Naive thymus-derived CD4-positive, alpha-beta T cell (primary cell): ENCODE results near the gene SLC16A9. TPM values are rescaled to one million over a fixed set of nuclear protein-coding genes. Genes with fewer than 3 reads are reported as not detected.

ENCODE experiments used
- ATAC-seq: fragments of 150-1000 bp; cut with Tn5 transposase; 2 replicates; pipeline ENCODE4 v1.10.0; 2021; ENCODE audit warnings: mild to moderate bottlenecking, moderate library complexity
- CTCF ChIA-PET: fragments of 350-600 bp; sonication (Branson Sonifier 250); formaldehyde crosslinking; loops from one replicate; lab custom pipeline; 2021; ENCODE audit warnings: antibody characterized with exemption; lab: Charles Lee
- POLR2A ChIA-PET: fragments of 350-600 bp; sonication (Branson Sonifier 250); formaldehyde crosslinking; loops from one replicate; lab custom pipeline; 2021; ENCODE audit warnings: antibody characterized with exemption, inconsistent platforms; lab: Charles Lee
- DNase-seq, 9 donors: peaks; one replicate each; pipeline versions ENCODE4 v3.0.0 to v3.0.0-alpha.2; 2020 to 2022; ENCODE audit warnings: mixed read lengths in 1 of 9
- H3K27ac ChIP-seq: one replicate; pipeline ENCODE4 v1.7.0; 2013; ENCODE audit warnings: mild to moderate bottlenecking, low read depth, low read length, moderate library complexity
- H3K27me3 ChIP-seq, 2 donors: one replicate each; pipeline ENCODE4 v1.7.0; 2013; ENCODE audit warnings: low read length in 2 of 2, mild to moderate bottlenecking in 2 of 2, moderate library complexity in 2 of 2; ENCODE audit not compliant: control insufficient read depth in 2 of 2, insufficient read depth in 2 of 2
- H3K36me3 ChIP-seq, 3 experiments: 1 replicate in 2 of 3; 2 replicates in 1 of 3; pipeline ENCODE4 v1.7.0; 2013; ENCODE audit warnings: low read length in 3 of 3, mild to moderate bottlenecking in 3 of 3, moderate library complexity in 1 of 3; ENCODE audit not compliant: insufficient read depth in 3 of 3, control insufficient read depth in 2 of 3
- H3K4me1 ChIP-seq, 2 donors: one replicate each; pipeline ENCODE4 v1.7.0; 2013; ENCODE audit warnings: low read length in 2 of 2, mild to moderate bottlenecking in 2 of 2, moderate library complexity in 1 of 2; ENCODE audit not compliant: control insufficient read depth in 2 of 2, insufficient read depth in 2 of 2
- H3K4me3 ChIP-seq: 2 replicates; pipeline ENCODE4 v1.7.0; 2013; ENCODE audit warnings: mild to moderate bottlenecking, low read length
- H3K9me3 ChIP-seq, 3 experiments: 1 replicate in 2 of 3; 2 replicates in 1 of 3; pipeline ENCODE4 v1.7.0; 2013; ENCODE audit warnings: low read length in 3 of 3; ENCODE audit not compliant: control insufficient read depth in 2 of 3
- H3K27ac Mint-ChIP-seq, 9 donors: one replicate each; pipeline ENCODE4 v1.8.0; 2020 to 2022; ENCODE audit warnings: mixed read lengths in 9 of 9, mild to moderate bottlenecking in 8 of 9, moderate library complexity in 5 of 9, inconsistent platforms in 2 of 9
- H3K27me3 Mint-ChIP-seq, 5 donors: one replicate each; pipeline ENCODE4 v1.8.0; 2021 to 2022; ENCODE audit warnings: mixed read lengths in 5 of 5, mild to moderate bottlenecking in 1 of 5
- H3K36me3 Mint-ChIP-seq, 5 donors: one replicate each; pipeline ENCODE4 v1.8.0; 2020 to 2022; ENCODE audit warnings: mixed read lengths in 5 of 5, mild to moderate bottlenecking in 3 of 5, inconsistent platforms in 1 of 5
- H3K4me1 Mint-ChIP-seq, 7 donors: one replicate each; pipeline ENCODE4 v1.8.0; 2020 to 2022; ENCODE audit warnings: mixed read lengths in 7 of 7, mild to moderate bottlenecking in 3 of 7, inconsistent platforms in 1 of 7
- H3K4me3 Mint-ChIP-seq, 10 donors: one replicate each; pipeline ENCODE4 v1.8.0; 2020 to 2022; ENCODE audit warnings: mild to moderate bottlenecking in 10 of 10, mixed read lengths in 10 of 10, moderate library complexity in 6 of 10, inconsistent platforms in 2 of 10
- H3K9me3 Mint-ChIP-seq, 11 donors: one replicate each; pipeline ENCODE4 v1.8.0; 2020 to 2022; ENCODE audit warnings: mixed read lengths in 11 of 11, mild to moderate bottlenecking in 4 of 11, inconsistent platforms in 1 of 11, moderate library complexity in 1 of 11
- intact Hi-C, 2 donors: fragments of 100-400 bp; cut with micrococcal nuclease; formaldehyde crosslinking; loops; one replicate each; pipeline ENCODE4 v1.15.1; 2023
- polyA plus RNA-seq, 2 donors: library from polyadenylated mRNA; unstranded; fragments of 300-500 nt; fragmentation: Illumina TruSeq; gene quantifications; one replicate each; pipeline ENCODE4 v1.2.3, GENCODE V29; 2021
- total RNA-seq, 6 experiments: library from RNA in 5 of 6; stranded (reverse) in 5 of 6; gene quantifications; 1 replicate in 5 of 6; 2 replicates in 1 of 6; pipeline ENCODE4 v1.2.3 and lab custom pipeline; 2021 to 2026

Gene SLC16A9
- total and polyA plus RNA-seq, 7 experiments from 2014 or later = 1.5 TPM; not detected in 6

GRCh38 chr10:59706851-59707797 is 2.5 kb downstream of the SLC16A9 start:
- POLR2A ChIA-PET = no interaction called here
- no peaks in the 10 kb centered on the region for H3K36me3 ChIP-seq
- Mint-ChIP-seq H3K27me3 (peaks cover 44 to 68% (median 55%) of the 10 kb centered on the region in 5 donors), H3K4me3 (peak overlapping the region in 3 of 10 donors; percentile 2 to 37 (median 4)), H3K36me3 (no peaks in the 10 kb centered on the region), H3K4me1 (peaks cover 0 to 13% (median 0%) of the 10 kb centered on the region in 7 donors), H3K27ac (no peak overlapping the region), H3K9me3 (no peaks in the 10 kb centered on the region)
- ATAC-seq = no peak
- CTCF ChIA-PET = no interaction called here
- H3K9me3 ChIP-seq = no peaks in the 10 kb centered on the region
- intact Hi-C loops = loop anchor here in 1 of 2 donors (5.0 kb wide), 1 partner anchor 100 kb away; no protein-coding TSS in a partner anchor
- no peak overlapping the region for H3K4me3 ChIP-seq
- no peak for DNase-seq
- no peaks in the 10 kb centered on the region for H3K27me3 ChIP-seq
- H3K4me1 ChIP-seq = no peaks in the 10 kb centered on the region
- H3K27ac ChIP-seq = no peak overlapping the region

DNA sequence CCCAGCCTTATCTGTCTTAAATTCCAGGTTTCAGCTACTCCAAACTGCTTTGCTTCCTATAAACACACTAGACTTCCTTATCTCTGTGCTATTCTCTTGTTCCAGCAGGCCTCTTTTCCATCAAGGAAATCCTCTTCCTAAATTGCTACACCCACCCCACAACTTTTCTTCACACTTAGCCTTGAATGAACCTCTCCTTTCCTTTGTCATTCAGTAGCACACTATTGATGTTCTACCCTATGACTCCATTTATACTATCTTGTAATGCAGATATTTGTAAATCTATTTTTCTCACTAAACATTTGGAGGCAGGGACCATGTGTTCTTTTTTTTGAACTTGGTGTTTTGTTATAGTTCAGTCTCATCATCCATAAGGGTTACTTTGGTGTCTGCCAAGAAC is 3.7 kb downstream of the SLC16A9 start:
- CTCF ChIA-PET = no interaction called here
- Histone ChIP-seq H3K36me3 (no peaks in the 10 kb centered on the region), H3K9me3 (no peaks in the 10 kb centered on the region), H3K27me3 (no peaks in the 10 kb centered on the region), H3K4me1 (no peaks in the 10 kb centered on the region), H3K4me3 (no peak overlapping the region), H3K27ac (no peak overlapping the region)
- intact Hi-C loops = loop anchor here in 1 of 2 donors (5.0 kb wide), 1 partner anchor 101 kb away; no protein-coding TSS in a partner anchor
- POLR2A ChIA-PET = no interaction called here
- H3K9me3 Mint-ChIP-seq = no peaks in the 10 kb centered on the region
- H3K27ac Mint-ChIP-seq = no peak overlapping the region
- H3K36me3 Mint-ChIP-seq = no peaks in the 10 kb centered on the region
- no peak for DNase-seq
- H3K4me1 Mint-ChIP-seq = peaks cover 0 to 13% (median 0%) of the 10 kb centered on the region in 7 donors
- no peak overlapping the region for H3K4me3 Mint-ChIP-seq
- peaks cover 35 to 65% (median 51%) of the 10 kb centered on the region in 5 donors for H3K27me3 Mint-ChIP-seq
- ATAC-seq = no peak

- H3K27ac ChIP-seq = no peak overlapping the region
- POLR2A ChIA-PET = no interaction called here
- intact Hi-C loops = loop anchor here in 1 of 2 donors (5.0 kb wide), 1 partner anchor 103 kb away; no protein-coding TSS in a partner anchor
- H3K27ac Mint-ChIP-seq = no peak overlapping the region
- H3K9me3 Mint-ChIP-seq = no peaks in the 10 kb centered on the region
- no peaks in the 10 kb centered on the region for H3K9me3 ChIP-seq
- H3K4me3 Mint-ChIP-seq = no peak overlapping the region
- no peaks in the 10 kb centered on the region for H3K4me1 ChIP-seq
- CTCF ChIA-PET = no interaction called here
- peaks cover 0 to 6% of the 10 kb centered on the region in 2 donors for H3K27me3 ChIP-seq
- no peaks in the 10 kb centered on the region for H3K36me3 Mint-ChIP-seq
- no peak overlapping the region for H3K4me3 ChIP-seq
- ATAC-seq (no peak), DNase-seq (no peak)
- no peaks in the 10 kb centered on the region for H3K36me3 ChIP-seq
- H3K27me3 Mint-ChIP-seq = peaks cover 28 to 64% (median 51%) of the 10 kb centered on the region in 5 donors
- H3K4me1 Mint-ChIP-seq = peaks cover 0 to 5% (median 0%) of the 10 kb centered on the region in 7 donors
Observed at GRCh38 chr10:59704630-59705029, 5.0 kb downstream of the SLC16A9 start.

GRCh38 chr10:59702347-59702746 is 7.3 kb downstream of the SLC16A9 start:
- DNase-seq = no peak
- H3K27me3 ChIP-seq = peaks cover 0 to 6% of the 10 kb centered on the region in 2 donors
- H3K4me1 ChIP-seq = no peaks in the 10 kb centered on the region
- Mint-ChIP-seq H3K27me3 (peaks cover 22 to 62% (median 47%) of the 10 kb centered on the region in 5 donors), H3K27ac (no peak overlapping the region), H3K36me3 (no peaks in the 10 kb centered on the region), H3K4me1 (peaks cover 0 to 3% (median 0%) of the 10 kb centered on the region in 7 donors), H3K4me3 (no peak overlapping the region), H3K9me3 (peaks cover 0 to 2% (median 0%) of the 10 kb centered on the region in 11 donors)
- POLR2A ChIA-PET = no interaction called here
- no peaks in the 10 kb centered on the region for H3K36me3 ChIP-seq
- no peak overlapping the region for H3K27ac ChIP-seq
- no peaks in the 10 kb centered on the region for H3K9me3 ChIP-seq
- intact Hi-C loops = no loop called here
- CTCF ChIA-PET = interaction anchor here (1.1 kb wide), 1 partner anchor 76 kb away, joined by 3 read pairs; no protein-coding TSS in a partner anchor
- H3K4me3 ChIP-seq = no peak overlapping the region
- no peak for ATAC-seq

DNA sequence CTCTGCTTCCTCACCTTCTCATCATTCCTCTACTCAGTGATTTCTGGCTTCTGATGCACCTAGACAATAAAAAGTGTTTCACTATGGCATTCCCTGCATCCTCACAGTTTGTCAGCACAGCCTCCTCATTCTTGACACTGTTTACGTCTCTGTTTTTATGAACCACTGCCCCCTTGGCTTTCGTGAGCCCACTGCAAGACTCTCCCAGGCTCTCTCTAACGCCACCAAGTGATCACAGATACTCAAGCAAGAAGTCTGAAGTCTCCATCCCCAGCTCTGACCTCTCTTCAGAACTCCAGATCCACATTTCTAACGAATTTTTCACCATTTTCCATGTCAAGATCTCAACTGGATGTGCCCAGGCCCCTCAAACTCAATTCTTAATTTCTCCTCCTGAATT is 8.9 kb downstream of the SLC16A9 start:
- Mint-ChIP-seq H3K4me3 (no peak overlapping the region), H3K36me3 (no peaks in the 10 kb centered on the region), H3K4me1 (peaks cover 0 to 3% (median 0%) of the 10 kb centered on the region in 7 donors), H3K9me3 (peaks cover 0 to 2% (median 0%) of the 10 kb centered on the region in 11 donors), H3K27me3 (peaks cover 15 to 47% (median 35%) of the 10 kb centered on the region in 5 donors), H3K27ac (no peak overlapping the region)
- Histone ChIP-seq H3K4me3 (no peak overlapping the region), H3K9me3 (no peaks in the 10 kb centered on the region), H3K36me3 (no peaks in the 10 kb centered on the region), H3K27me3 (peaks cover 0 to 6% of the 10 kb centered on the region in 2 donors), H3K27ac (no peak overlapping the region), H3K4me1 (no peaks in the 10 kb centered on the region)
- ATAC-seq = no peak
- intact Hi-C loops = no loop called here
- no peak for DNase-seq
- CTCF ChIA-PET = no interaction called here
- POLR2A ChIA-PET = no interaction called here

- H3K27ac ChIP-seq = no peak overlapping the region
- no peaks in the 10 kb centered on the region for H3K4me1 ChIP-seq
- ATAC-seq (no peak), DNase-seq (no peak)
- H3K9me3 ChIP-seq = no peaks in the 10 kb centered on the region
- H3K36me3 Mint-ChIP-seq = no peaks in the 10 kb centered on the region
- H3K27me3 Mint-ChIP-seq = peaks cover 15 to 33% (median 24%) of the 10 kb centered on the region in 5 donors
- no peaks in the 10 kb centered on the region for H3K36me3 ChIP-seq
- peaks cover 0 to 7% (median 0%) of the 10 kb centered on the region in 11 donors for H3K9me3 Mint-ChIP-seq
- CTCF ChIA-PET = no interaction called here
- POLR2A ChIA-PET = no interaction called here
- H3K4me1 Mint-ChIP-seq = peaks cover 0 to 3% (median 0%) of the 10 kb centered on the region in 7 donors
- intact Hi-C loops = no loop called here
- H3K4me3 Mint-ChIP-seq = no peak overlapping the region
- no peak overlapping the region for H3K27ac Mint-ChIP-seq
- H3K4me3 ChIP-seq = no peak overlapping the region
- peaks cover 0 to 6% of the 10 kb centered on the region in 2 donors for H3K27me3 ChIP-seq
Observed at GRCh38 chr10:59698326-59698725, 11.3 kb downstream of the SLC16A9 start.
